Stimulated activated memory B cell treated with anti-CD40 and anti-IgM and Interleukin-4, amounts not matched to agents 10 μg/mL and 1 μg/mL and 100 μg/mL, for 72 hours (primary cell): ENCODE data around the gene CLCA1.
A peak's percentile ranks its signal among the peaks of the same experiment; 100 is the strongest.

Source experiments
- ATAC-seq: fragments of 150-1000 bp; cut with Tn5 transposase; 2 replicates; pipeline ENCODE4 v1.10.0; 2021
- H3K27ac Mint-ChIP-seq: one replicate; pipeline ENCODE4 v1.8.0; 2022; ENCODE audit warnings: mild to moderate bottlenecking, mixed read lengths
- H3K27me3 Mint-ChIP-seq: one replicate; pipeline ENCODE4 v1.8.0; 2022; ENCODE audit warnings: mixed read lengths
- H3K36me3 Mint-ChIP-seq: one replicate; pipeline ENCODE4 v1.8.0; 2022; ENCODE audit warnings: mixed read lengths
- H3K4me1 Mint-ChIP-seq: one replicate; pipeline ENCODE4 v1.8.0; 2022; ENCODE audit warnings: mixed read lengths
- H3K4me3 Mint-ChIP-seq: one replicate; pipeline ENCODE4 v1.8.0; 2022; ENCODE audit warnings: mild to moderate bottlenecking, moderate library complexity, mixed read lengths
- H3K9me3 Mint-ChIP-seq: one replicate; pipeline ENCODE4 v1.8.0; 2022; ENCODE audit warnings: mixed read lengths

The CLCA1 gene

GRCh38 chr1:86504895-86505563 is 36.3 kb downstream of the CLCA1 start:
- Mint-ChIP-seq H3K4me1 (peaks cover 6% of the 10 kb centered on the region), H3K36me3 (no peaks in the 10 kb centered on the region), H3K4me3 (no peak overlapping the region), H3K27me3 (peaks cover 10% of the 10 kb centered on the region), H3K27ac (no peak overlapping the region), H3K9me3 (no peaks in the 10 kb centered on the region)
- ATAC-seq, result no peak

- H3K36me3 Mint-ChIP-seq, result no peaks in the 10 kb centered on the region
- no peak overlapping the region for H3K27ac Mint-ChIP-seq
- ATAC-seq, result no peak
- H3K4me1 Mint-ChIP-seq, result peaks cover 6% of the 10 kb centered on the region
- peaks cover 10% of the 10 kb centered on the region for H3K27me3 Mint-ChIP-seq
- H3K9me3 Mint-ChIP-seq, result no peaks in the 10 kb centered on the region
- H3K4me3 Mint-ChIP-seq, result no peak overlapping the region
These were observed 36.8 kb downstream of the CLCA1 start for GRCh38 chr1:86505564-86505902.

GRCh38 chr1:86507935-86508582 is 39.3 kb downstream of the CLCA1 start:
- Mint-ChIP-seq H3K4me1 (no peaks in the 10 kb centered on the region), H3K4me3 (no peak overlapping the region), H3K27ac (no peak overlapping the region), H3K36me3 (no peaks in the 10 kb centered on the region), H3K27me3 (peaks cover 10% of the 10 kb centered on the region), H3K9me3 (no peaks in the 10 kb centered on the region)
- no peak for ATAC-seq

- Mint-ChIP-seq H3K27me3 (peaks cover 10% of the 10 kb centered on the region), H3K4me3 (no peak overlapping the region), H3K27ac (no peak overlapping the region), H3K9me3 (no peaks in the 10 kb centered on the region), H3K36me3 (no peaks in the 10 kb centered on the region), H3K4me1 (no peaks in the 10 kb centered on the region)
- ATAC-seq, result no peak
These were observed 39.8 kb downstream of the CLCA1 start for GRCh38 chr1:86508583-86508969.

- Mint-ChIP-seq H3K27me3 (no peaks in the 10 kb centered on the region), H3K9me3 (no peaks in the 10 kb centered on the region), H3K36me3 (no peaks in the 10 kb centered on the region), H3K4me1 (no peaks in the 10 kb centered on the region), H3K4me3 (no peak overlapping the region), H3K27ac (no peak overlapping the region)
- no peak for ATAC-seq
These were observed 46.9 kb downstream of the CLCA1 start for GRCh38 chr1:86515597-86515996.

GRCh38 chr1:86516335-86516734 is 47.6 kb downstream of the CLCA1 start:
- Mint-ChIP-seq H3K9me3 (no peaks in the 10 kb centered on the region), H3K27ac (no peak overlapping the region), H3K4me1 (no peaks in the 10 kb centered on the region), H3K36me3 (no peaks in the 10 kb centered on the region), H3K4me3 (no peak overlapping the region), H3K27me3 (no peaks in the 10 kb centered on the region)
- no peak for ATAC-seq

GRCh38 chr1:86517336-86517735 is 48.6 kb downstream of the CLCA1 start:
- Mint-ChIP-seq H3K27ac (no peak overlapping the region), H3K36me3 (no peaks in the 10 kb centered on the region), H3K9me3 (no peaks in the 10 kb centered on the region), H3K27me3 (no peaks in the 10 kb centered on the region), H3K4me1 (no peaks in the 10 kb centered on the region), H3K4me3 (no peak overlapping the region)
- no peak for ATAC-seq

- H3K27me3 Mint-ChIP-seq, result no peaks in the 10 kb centered on the region
- ATAC-seq, result no peak
- H3K4me3 Mint-ChIP-seq, result no peak overlapping the region
- no peak overlapping the region for H3K27ac Mint-ChIP-seq
- H3K4me1 Mint-ChIP-seq, result no peaks in the 10 kb centered on the region
- no peaks in the 10 kb centered on the region for H3K36me3 Mint-ChIP-seq
- no peaks in the 10 kb centered on the region for H3K9me3 Mint-ChIP-seq
These were observed 52.2 kb downstream of the CLCA1 start for GRCh38 chr1:86520789-86521521.

- Mint-ChIP-seq H3K9me3 (no peaks in the 10 kb centered on the region), H3K36me3 (no peaks in the 10 kb centered on the region), H3K4me3 (no peak overlapping the region), H3K27me3 (no peaks in the 10 kb centered on the region), H3K4me1 (no peaks in the 10 kb centered on the region), H3K27ac (no peak overlapping the region)
- ATAC-seq, result no peak
These were observed 52.8 kb downstream of the CLCA1 start for GRCh38 chr1:86521522-86521891.

- H3K4me1 Mint-ChIP-seq, result no peaks in the 10 kb centered on the region
- H3K27me3 Mint-ChIP-seq, result no peaks in the 10 kb centered on the region
- H3K4me3 Mint-ChIP-seq, result no peak overlapping the region
- no peak for ATAC-seq
- no peak overlapping the region for H3K27ac Mint-ChIP-seq
- H3K9me3 Mint-ChIP-seq, result no peaks in the 10 kb centered on the region
- no peaks in the 10 kb centered on the region for H3K36me3 Mint-ChIP-seq
These were observed 53.5 kb downstream of the CLCA1 start for GRCh38 chr1:86522240-86522639.

GRCh38 chr1:86523670-86524354 is 55.1 kb downstream of the CLCA1 start:
- H3K9me3 Mint-ChIP-seq, result no peaks in the 10 kb centered on the region
- H3K4me1 Mint-ChIP-seq, result no peaks in the 10 kb centered on the region
- no peak overlapping the region for H3K27ac Mint-ChIP-seq
- H3K27me3 Mint-ChIP-seq, result no peaks in the 10 kb centered on the region
- H3K36me3 Mint-ChIP-seq, result no peaks in the 10 kb centered on the region
- ATAC-seq, result peak; percentile 57
- no peak overlapping the region for H3K4me3 Mint-ChIP-seq

GRCh38 chr1:86527306-86527705 is 58.6 kb downstream of the CLCA1 start:
- no peaks in the 10 kb centered on the region for H3K4me1 Mint-ChIP-seq
- H3K27ac Mint-ChIP-seq, result no peak overlapping the region
- no peaks in the 10 kb centered on the region for H3K36me3 Mint-ChIP-seq
- H3K4me3 Mint-ChIP-seq, result no peak overlapping the region
- ATAC-seq, result no peak
- peaks cover 5% of the 10 kb centered on the region for H3K27me3 Mint-ChIP-seq
- H3K9me3 Mint-ChIP-seq, result no peaks in the 10 kb centered on the region

GRCh38 chr1:86530211-86530845 is 61.6 kb downstream of the CLCA1 start:
- H3K36me3 Mint-ChIP-seq, result no peaks in the 10 kb centered on the region
- no peak for ATAC-seq
- H3K27ac Mint-ChIP-seq, result no peak overlapping the region
- no peaks in the 10 kb centered on the region for H3K9me3 Mint-ChIP-seq
- no peaks in the 10 kb centered on the region for H3K4me1 Mint-ChIP-seq
- no peak overlapping the region for H3K4me3 Mint-ChIP-seq
- H3K27me3 Mint-ChIP-seq, result peaks cover 17% of the 10 kb centered on the region

GRCh38 chr1:86537928-86538695 is 69.4 kb downstream of the CLCA1 start:
- no peak for ATAC-seq
- no peak overlapping the region for H3K4me3 Mint-ChIP-seq
- H3K36me3 Mint-ChIP-seq, result no peaks in the 10 kb centered on the region
- no peaks in the 10 kb centered on the region for H3K9me3 Mint-ChIP-seq
- H3K27me3 Mint-ChIP-seq, result peaks cover 28% of the 10 kb centered on the region
- H3K4me1 Mint-ChIP-seq, result no peaks in the 10 kb centered on the region
- no peak overlapping the region for H3K27ac Mint-ChIP-seq

GRCh38 chr1:86538775-86539174 is 70.0 kb downstream of the CLCA1 start:
- H3K36me3 Mint-ChIP-seq, result no peaks in the 10 kb centered on the region

More at GRCh38 chr1:86538775-86539174, 70.0 kb downstream of the CLCA1 start:
- no peaks in the 10 kb centered on the region for H3K9me3 Mint-ChIP-seq
- peaks cover 28% of the 10 kb centered on the region for H3K27me3 Mint-ChIP-seq
- no peaks in the 10 kb centered on the region for H3K4me1 Mint-ChIP-seq
- ATAC-seq, result no peak
- H3K27ac Mint-ChIP-seq, result no peak overlapping the region
- H3K4me3 Mint-ChIP-seq, result no peak overlapping the region
